Muscle layer of duodenum (tissue), 2 donors: Measurements from ENCODE around the gene OR7E24.
A peak's percentile ranks its signal among the peaks of the same experiment; 100 is the strongest.
"Not testable (repeated sequence)": the region's sequence is repeated elsewhere in the genome, so short reads cannot be mapped to it uniquely, and the experiment has no call there.

Source experiments
- H3K27ac ChIP-seq: one replicate; pipeline ENCODE4 v1.7.0; 2013; ENCODE audit warnings: mild to moderate bottlenecking, low read length
- H3K27me3 ChIP-seq: one replicate; pipeline ENCODE4 v1.7.0; 2013; ENCODE audit warnings: low read depth, mild to moderate bottlenecking, control low read depth, low read length
- H3K36me3 ChIP-seq, 2 donors: one replicate each; pipeline ENCODE4 v1.7.0; 2013; ENCODE audit warnings: low read length in 2 of 2, control low read depth in 1 of 2, mild to moderate bottlenecking in 1 of 2; ENCODE audit not compliant: insufficient read depth in 2 of 2, control insufficient read depth in 1 of 2
- H3K4me1 ChIP-seq, 2 donors: one replicate each; pipeline ENCODE4 v1.7.0; 2013; ENCODE audit warnings: low read length in 2 of 2, mild to moderate bottlenecking in 2 of 2, control low read depth in 1 of 2, moderate library complexity in 1 of 2; ENCODE audit not compliant: insufficient read depth in 2 of 2, control insufficient read depth in 1 of 2
- H3K4me3 ChIP-seq, 2 donors: one replicate each; pipeline ENCODE4 v1.7.0; 2013; ENCODE audit warnings: low read length in 2 of 2, low read depth in 1 of 2, mild to moderate bottlenecking in 1 of 2
- H3K9me3 ChIP-seq, 2 donors: one replicate each; pipeline ENCODE4 v1.7.0; 2013; ENCODE audit warnings: low read length in 2 of 2, control low read depth in 1 of 2, mild to moderate bottlenecking in 1 of 2; ENCODE audit not compliant: control insufficient read depth in 1 of 2
- donor health status: healthy.

Gene OR7E24

GRCh38 chr19:9250630-9251029, at the start of gene OR7E24:
Gene OR7E24 (plus strand): TSS chr19:9250930. CDS start chr19:9251044, 114 bp downstream.
- Histone ChIP-seq H3K4me1 (no peaks in the 10 kb centered on the region), H3K4me3 (no peak within 1 kb of the TSS), H3K36me3 (no peaks in the 10 kb centered on the region), H3K27ac (no peak within 1 kb of the TSS), H3K9me3 (peaks cover 0 to 14% of the 10 kb centered on the region in 2 donors), H3K27me3 (no peaks in the 10 kb centered on the region)

DNA sequence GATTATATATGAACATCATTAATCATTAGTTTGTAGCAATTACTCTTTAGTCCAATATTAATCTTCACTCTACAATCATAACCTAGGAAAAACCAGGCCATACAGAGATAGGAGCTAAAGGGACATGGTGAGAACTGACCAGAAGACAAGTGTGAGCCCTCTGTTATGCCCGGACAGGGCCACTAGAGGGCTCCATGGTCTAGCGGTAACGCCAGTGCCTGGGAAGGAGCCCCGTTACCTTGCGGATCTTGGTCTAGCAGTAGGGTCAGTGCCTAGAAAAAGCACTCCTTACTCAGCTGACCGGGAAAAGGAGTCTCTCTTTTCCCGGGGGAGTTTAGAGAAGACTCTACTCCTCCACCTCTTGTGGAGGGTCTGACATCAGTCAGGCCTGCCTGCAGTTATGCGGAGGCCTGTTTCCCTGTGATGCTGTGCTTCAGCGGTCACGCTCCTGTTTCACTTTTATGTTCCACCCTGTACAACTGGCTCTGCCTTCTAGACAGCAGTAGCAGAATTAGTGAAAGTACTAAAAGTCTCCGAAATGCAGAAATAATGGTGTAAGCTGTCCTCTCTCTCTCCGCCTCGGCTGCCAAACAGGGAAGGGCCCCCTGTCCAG, 45.1 kb upstream of the OR7E24 start:
- Histone ChIP-seq H3K27ac (no peak overlapping the region), H3K9me3 (no peaks in the 10 kb centered on the region), H3K4me1 (no peaks in the 10 kb centered on the region), H3K36me3 (no peaks in the 10 kb centered on the region), H3K4me3 (peak overlapping the region; percentile 44 to 48), H3K27me3 (no peaks in the 10 kb centered on the region)

- no peaks in the 10 kb centered on the region for H3K27me3 ChIP-seq
- no peaks in the 10 kb centered on the region for H3K36me3 ChIP-seq
- no peaks in the 10 kb centered on the region for H3K4me1 ChIP-seq
- H3K4me3 ChIP-seq = no peak within 1 kb of the TSS
- peaks cover 0 to 12% of the 10 kb centered on the region in 2 donors for H3K9me3 ChIP-seq
- no peak within 1 kb of the TSS for H3K27ac ChIP-seq
Measured at GRCh38 chr19:9219489-9219888, 31.2 kb upstream of the OR7E24 start, which contains the start of gene OR7D4. Gene OR7D4 (minus strand): TSS chr19:9219589. CDS start chr19:9214837, 4,752 bp downstream.

DNA sequence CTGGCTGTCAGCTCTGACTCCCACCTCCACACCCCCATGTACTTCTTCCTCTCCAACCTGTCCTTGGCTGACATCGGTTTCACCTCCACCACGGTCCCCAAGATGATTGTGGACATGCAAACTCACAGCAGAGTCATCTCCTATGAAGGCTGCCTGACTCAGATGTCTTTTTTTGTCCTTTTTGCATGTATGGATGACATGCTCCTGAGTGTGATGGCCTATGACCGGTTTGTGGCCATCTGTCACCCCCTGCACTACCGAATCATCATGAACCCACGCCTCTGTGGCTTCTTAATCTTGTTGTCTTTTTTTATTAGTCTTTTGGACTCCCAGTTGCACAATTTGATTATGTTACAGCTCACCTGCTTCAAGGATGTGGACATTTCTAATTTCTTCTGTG, 506 bp downstream of the OR7E24 start:
- H3K4me1 ChIP-seq = no peaks in the 10 kb centered on the region
- no peak overlapping the region for H3K4me3 ChIP-seq
- no peaks in the 10 kb centered on the region for H3K27me3 ChIP-seq
- H3K9me3 ChIP-seq = peaks cover 0 to 16% of the 10 kb centered on the region in 2 donors
- H3K27ac ChIP-seq = no peak overlapping the region
- no peaks in the 10 kb centered on the region for H3K36me3 ChIP-seq

- Histone ChIP-seq H3K4me3 (peak overlapping the region in 1 of 2 donors; percentile 6), H3K36me3 (peaks cover 0 to 11% of the 10 kb centered on the region in 2 donors), H3K9me3 (peaks cover 0 to 62% of the 10 kb centered on the region in 2 donors)
- H3K27me3 ChIP-seq, H3K4me1 ChIP-seq, H3K27ac ChIP-seq: not testable (repeated sequence)
Measured at GRCh38 chr19:9283485-9283884, 32.8 kb downstream of the OR7E24 start.

GRCh38 chr19:9289231-9289884, 38.6 kb downstream of the OR7E24 start:
- H3K36me3 ChIP-seq = peaks cover 0 to 60% of the 10 kb centered on the region in 2 donors
- H3K9me3 ChIP-seq = peaks cover 32 to 63% of the 10 kb centered on the region in 2 donors
- no peak overlapping the region for H3K27ac ChIP-seq
- H3K4me3 ChIP-seq = peak overlapping the region; percentile 22 to 50
- H3K4me1 ChIP-seq = no peaks in the 10 kb centered on the region
- H3K27me3 ChIP-seq = no peaks in the 10 kb centered on the region

DNA sequence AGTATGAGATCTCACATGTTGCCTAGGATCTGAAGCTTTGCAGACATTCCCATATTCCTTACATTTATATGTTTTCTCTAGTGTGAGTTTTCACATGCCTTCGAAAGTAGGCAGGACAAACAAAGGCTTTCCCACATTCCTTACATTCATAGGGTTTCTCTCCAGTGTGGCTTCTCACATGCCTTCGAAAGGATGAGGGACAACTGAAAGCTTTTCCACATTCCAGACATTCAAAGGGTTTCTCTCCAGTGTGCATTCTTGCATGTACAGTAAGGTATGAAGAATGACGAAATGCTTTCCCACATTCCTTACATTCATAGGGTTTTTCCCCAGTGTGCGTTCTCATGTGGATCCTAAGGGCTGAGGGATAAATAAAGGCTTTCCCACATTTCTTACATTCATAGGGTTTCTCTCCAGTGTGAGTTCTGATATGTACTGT, 44.7 kb downstream of the OR7E24 start:
- H3K36me3 ChIP-seq = peaks cover 28 to 91% of the 10 kb centered on the region in 2 donors
- H3K27me3 ChIP-seq = no peaks in the 10 kb centered on the region
- peaks cover 66 to 79% of the 10 kb centered on the region in 2 donors for H3K9me3 ChIP-seq
- no peak overlapping the region for H3K27ac ChIP-seq
- H3K4me1 ChIP-seq = no peaks in the 10 kb centered on the region
- H3K4me3 ChIP-seq = peak overlapping the region; percentile 18 to 63

DNA sequence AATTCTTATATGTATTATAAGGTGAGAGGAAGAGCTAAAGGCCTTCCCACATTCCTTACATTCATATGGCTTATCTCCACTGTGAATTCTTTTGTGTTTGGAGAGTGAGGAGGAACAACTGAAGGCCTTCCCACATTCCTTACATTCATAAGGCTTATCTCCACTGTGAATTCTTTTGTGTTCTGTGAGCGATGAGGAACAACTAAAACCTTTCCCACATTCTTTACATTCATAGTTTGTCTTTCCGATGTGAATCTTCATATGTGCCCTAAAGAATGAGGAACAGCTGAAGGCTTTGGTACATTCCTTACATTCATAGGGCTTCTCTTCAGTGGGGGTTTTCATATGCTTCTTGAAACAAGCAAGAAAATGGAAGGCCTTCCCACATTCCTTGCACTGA, 45.6 kb downstream of the OR7E24 start:
- H3K27me3 ChIP-seq = no peaks in the 10 kb centered on the region
- no peak overlapping the region for H3K27ac ChIP-seq
- peak overlapping the region; percentile 18 to 63 for H3K4me3 ChIP-seq
- peaks cover 36 to 95% of the 10 kb centered on the region in 2 donors for H3K36me3 ChIP-seq
- peaks cover 75 to 86% of the 10 kb centered on the region in 2 donors for H3K9me3 ChIP-seq
- H3K4me1 ChIP-seq = no peaks in the 10 kb centered on the region
